HG02870 (cell line): ENCODE data around the gene SLIT1.

Experiments used
- ATAC-seq: cut with Tn5 transposase; IDR thresholded peaks from one replicate; pipeline ENCODE4 v1.9.1; 2021; ENCODE audit warnings: mild to moderate bottlenecking, moderate library complexity; ENCODE audit not compliant: unreplicated experiment

The SLIT1 gene

GRCh38 chr10:97174276-97174775, 11.4 kb downstream of the SLIT1 start:
- ATAC-seq = no peak

- ATAC-seq = no peak
Measured at GRCh38 chr10:97173036-97173435, 12.7 kb downstream of the SLIT1 start.

- ATAC-seq = no peak
Measured at GRCh38 chr10:97171001-97171400, 14.8 kb downstream of the SLIT1 start.

- no peak for ATAC-seq
Measured at GRCh38 chr10:97169911-97170693, 15.7 kb downstream of the SLIT1 start.

- ATAC-seq = no peak
Measured at GRCh38 chr10:97169063-97169462, 16.7 kb downstream of the SLIT1 start.

GRCh38 chr10:97168645-97169044, 17.1 kb downstream of the SLIT1 start:
- ATAC-seq = no peak

- no peak for ATAC-seq
Measured at GRCh38 chr10:97165499-97165898, 20.3 kb downstream of the SLIT1 start.

- ATAC-seq = no peak
Measured at GRCh38 chr10:97163781-97164501, 21.8 kb downstream of the SLIT1 start.

- ATAC-seq = no peak
Measured at GRCh38 chr10:97163181-97163580, 22.6 kb downstream of the SLIT1 start.

- no peak for ATAC-seq
Measured at GRCh38 chr10:97159646-97160305, 26.0 kb downstream of the SLIT1 start.

GRCh38 chr10:97157578-97158095, 28.1 kb downstream of the SLIT1 start:
- ATAC-seq = no peak

- ATAC-seq = no peak
Measured at GRCh38 chr10:97154781-97155180, 31.0 kb downstream of the SLIT1 start.

GRCh38 chr10:97154162-97154561, 31.6 kb downstream of the SLIT1 start:
- no peak for ATAC-seq

GRCh38 chr10:97153270-97153850, 32.4 kb downstream of the SLIT1 start:
- ATAC-seq = no peak

GRCh38 chr10:97151307-97151914, 34.3 kb downstream of the SLIT1 start:
- ATAC-seq = no peak

GRCh38 chr10:97150616-97151015, 35.1 kb downstream of the SLIT1 start:
- ATAC-seq = no peak

- ATAC-seq = no peak
Measured at GRCh38 chr10:97150013-97150595, 35.7 kb downstream of the SLIT1 start.

- ATAC-seq = no peak
Measured at GRCh38 chr10:97149079-97149531, 36.7 kb downstream of the SLIT1 start.

- no peak for ATAC-seq
Measured at GRCh38 chr10:97144297-97144696, 41.5 kb downstream of the SLIT1 start.

- ATAC-seq = no peak
Measured at GRCh38 chr10:97142834-97143233, 42.9 kb downstream of the SLIT1 start.
